K562 (cell line): Measurements from ENCODE around the gene SULT2B1. TPM values are rescaled to one million over a fixed set of nuclear protein-coding genes. Genes with fewer than 3 reads are reported as not detected.

Experiments used
- FOXJ3 ChIP-seq: sonication (generic); formaldehyde crosslinking; IDR thresholded peaks from 2 replicates; pipeline ENCODE4 v1.4.0; 2020; ENCODE audit warnings: mild to moderate bottlenecking, missing genetic modification reagents
- HLTF ChIP-seq: fragments of 450-650 bp; IDR thresholded peaks from 2 replicates; pipeline ENCODE4 v1.6.1; 2016
- IRF9 ChIP-seq: fragments of 450-650 bp; IDR thresholded peaks from 2 replicates; pipeline ENCODE4 v1.6.1; 2016; ENCODE audit warnings: missing biosample characterization, missing genetic modification characterization
- NCOR1 ChIP-seq: fragments of 450-650 bp; IDR thresholded peaks from 2 replicates; pipeline ENCODE4 v1.6.1; 2016; ENCODE audit warnings: mild to moderate bottlenecking, moderate library complexity
- SNAPC5 ChIP-seq: fragments of 250-450 bp; sonication (Bioruptor Pico); IDR thresholded peaks from 2 replicates; pipeline ENCODE4 v1.8.0; 2021; ENCODE audit warnings: moderate library complexity, mild to moderate bottlenecking, inconsistent platforms
- ZNF197 ChIP-seq: fragments of 200-800 bp; sonication (Bioruptor generic); IDR thresholded peaks from 2 replicates; pipeline ENCODE4 v1.6.1; 2016; ENCODE audit warnings: low read depth, missing genetic modification characterization, missing compliant biosample characterization
- ZNF311 ChIP-seq: fragments of 250-450 bp; sonication (Bioruptor Pico); IDR thresholded peaks from 2 replicates; pipeline ENCODE4 v1.4.0; 2020; ENCODE audit warnings: mild to moderate bottlenecking, moderate library complexity
- ZNF324 ChIP-seq: fragments of 250-450 bp; sonication (Bioruptor Pico); IDR thresholded peaks from 2 replicates; pipeline ENCODE4 v1.4.0; 2020; ENCODE audit warnings: mild to moderate bottlenecking
- ZNF583 ChIP-seq: fragments of 250-450 bp; sonication (Bioruptor Pico); IDR thresholded peaks from 2 replicates; pipeline ENCODE4 v1.4.0; 2020
- ZNF584 ChIP-seq: fragments of 200-800 bp; sonication (Bioruptor generic); IDR thresholded peaks from 2 replicates; pipeline ENCODE4 v1.6.1; 2016; ENCODE audit warnings: low read depth, mild to moderate bottlenecking, missing genetic modification characterization, missing compliant biosample characterization
- polyA plus RNA-seq, 8 experiments: library from polyadenylated mRNA; depleted of rRNA in 4 of 8; stranded (reverse) in 5 of 8; unstranded in 3 of 8; fragments of >200 nt; fragmentation: Nextera tagmentation in 2 of 8; fragmentation: Illumina TruSeq in 1 of 8; extraction: Ambion mirVana in 2 of 8; extraction: Trizol in 1 of 8; gene quantifications; 2 replicates each; pipeline versions ENCODE4 v1.2.1 to v1.2.3, GENCODE V29; 2011 to 2014; ENCODE audit warnings: inconsistent platforms in 1 of 8, missing spikeins in 1 of 8
- total RNA-seq, 7 experiments: library from RNA; depleted of rRNA in 6 of 7; stranded (reverse); fragments of >200 nt in 6 of 7; fragmentation: Illumina TruSeq in 2 of 7; extraction: Trizol in 2 of 7; gene quantifications; 2 replicates each; pipeline versions ENCODE4 v1.2.1 to v1.2.3, GENCODE V29; 2011 to 2021; ENCODE audit warnings: low replicate concordance in 1 of 7

SULT2B1 gene
- total and polyA plus RNA-seq, 9 of the 15 experiments (the other 6 are each of a cell fraction or from before 2014, with no cell fraction given), result 0.09 to 0.62 (median 0.22) TPM; not detected in 2

GRCh38 chr19:48619692-48620585, 68.0 kb downstream of the SULT2B1 start (continued):
- no peak for TF ChIP-seq IRF9 (tag)
- TF ChIP-seq ZNF324 (CRISPR knock-in tag), result 0 out of 2 replicates have a peak, but pooled peaks have one; percentile 38
- TF ChIP-seq ZNF584 (CRISPR knock-in tag), result 0 out of 2 replicates have a peak, but pooled peaks have one; percentile 29
- TF ChIP-seq FOXJ3 (CRISPR knock-in tag), result no peak
- 0 out of 2 replicates have a peak, but pooled peaks have one; percentile 13 for TF ChIP-seq ZNF583 (CRISPR knock-in tag)
- TF ChIP-seq ZNF311 (CRISPR knock-in tag), result no peak
- TF ChIP-seq ZNF197 (CRISPR knock-in tag), result no peak
- peak; percentile 4; the same call in 1 of the 2 replicates for TF ChIP-seq HLTF
- TF ChIP-seq NCOR1, result peak; percentile 16; the same call in 1 of the 2 replicates
- TF ChIP-seq SNAPC5 (CRISPR knock-in tag), result no peak
